Esophagus squamous epithelium (tissue), 4 donors: ENCODE measurements around the gene GMDS.

Experiments
- POLR2A ChIP-seq, 4 donors: fragments of 450-650 bp; IDR thresholded peaks; one replicate each; pipeline ENCODE4 v1.6.1; 2017; ENCODE audit warnings: antibody characterized with exemption in 4 of 4, mild to moderate bottlenecking in 4 of 4, moderate library complexity in 3 of 4
- TF ChIP-seq, protein P1 (sequence below), 6 experiments: fragments of 450-650 bp in 4 of 6; fragments of 200-600 bp in 2 of 6; sonication (generic) in 2 of 6; IDR thresholded peaks; one replicate each; pipeline ENCODE4 v1.5.1; 2016 to 2019; ENCODE audit warnings: antibody characterized with exemption in 6 of 6, mild to moderate bottlenecking in 4 of 6, moderate library complexity in 4 of 6

DNA sequence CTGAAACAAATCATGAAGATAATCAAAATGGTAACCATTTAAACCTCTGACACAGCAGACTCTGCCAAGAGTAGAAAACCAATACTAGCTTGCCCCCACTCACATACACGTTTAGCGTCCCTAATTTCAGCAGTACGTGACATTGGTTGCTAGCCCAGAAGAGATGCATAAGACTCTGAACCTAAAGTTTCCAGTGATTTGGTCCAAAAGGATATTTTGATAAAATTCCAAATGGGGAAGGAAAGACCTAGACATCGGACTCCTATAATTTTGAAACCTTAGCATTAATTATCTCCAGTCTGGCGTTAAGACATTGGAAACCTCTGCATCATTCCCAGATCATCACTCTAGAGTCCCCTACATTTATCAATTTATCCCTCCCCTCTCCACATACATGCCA, 98.1 kb downstream of the GMDS start:
- TF ChIP-seq, protein P1, sequence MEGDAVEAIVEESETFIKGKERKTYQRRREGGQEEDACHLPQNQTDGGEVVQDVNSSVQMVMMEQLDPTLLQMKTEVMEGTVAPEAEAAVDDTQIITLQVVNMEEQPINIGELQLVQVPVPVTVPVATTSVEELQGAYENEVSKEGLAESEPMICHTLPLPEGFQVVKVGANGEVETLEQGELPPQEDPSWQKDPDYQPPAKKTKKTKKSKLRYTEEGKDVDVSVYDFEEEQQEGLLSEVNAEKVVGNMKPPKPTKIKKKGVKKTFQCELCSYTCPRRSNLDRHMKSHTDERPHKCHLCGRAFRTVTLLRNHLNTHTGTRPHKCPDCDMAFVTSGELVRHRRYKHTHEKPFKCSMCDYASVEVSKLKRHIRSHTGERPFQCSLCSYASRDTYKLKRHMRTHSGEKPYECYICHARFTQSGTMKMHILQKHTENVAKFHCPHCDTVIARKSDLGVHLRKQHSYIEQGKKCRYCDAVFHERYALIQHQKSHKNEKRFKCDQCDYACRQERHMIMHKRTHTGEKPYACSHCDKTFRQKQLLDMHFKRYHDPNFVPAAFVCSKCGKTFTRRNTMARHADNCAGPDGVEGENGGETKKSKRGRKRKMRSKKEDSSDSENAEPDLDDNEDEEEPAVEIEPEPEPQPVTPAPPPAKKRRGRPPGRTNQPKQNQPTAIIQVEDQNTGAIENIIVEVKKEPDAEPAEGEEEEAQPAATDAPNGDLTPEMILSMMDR (IDR thresholded peaks at IDR 0.05), result no peak
- TF ChIP-seq POLR2A (IDR thresholded peaks at IDR 0.05), result no peak
